Central memory CD4-positive, alpha-beta T cell (primary cell): ENCODE measurements around the gene AMER2.
"Not testable (repeated sequence)": the region's sequence is repeated elsewhere in the genome, so short reads cannot be mapped to it uniquely, and the experiment has no call there.

Source experiments
- DNase-seq: peaks from one replicate; pipeline ENCODE4 v3.0.0; 2022

Gene AMER2

DNA sequence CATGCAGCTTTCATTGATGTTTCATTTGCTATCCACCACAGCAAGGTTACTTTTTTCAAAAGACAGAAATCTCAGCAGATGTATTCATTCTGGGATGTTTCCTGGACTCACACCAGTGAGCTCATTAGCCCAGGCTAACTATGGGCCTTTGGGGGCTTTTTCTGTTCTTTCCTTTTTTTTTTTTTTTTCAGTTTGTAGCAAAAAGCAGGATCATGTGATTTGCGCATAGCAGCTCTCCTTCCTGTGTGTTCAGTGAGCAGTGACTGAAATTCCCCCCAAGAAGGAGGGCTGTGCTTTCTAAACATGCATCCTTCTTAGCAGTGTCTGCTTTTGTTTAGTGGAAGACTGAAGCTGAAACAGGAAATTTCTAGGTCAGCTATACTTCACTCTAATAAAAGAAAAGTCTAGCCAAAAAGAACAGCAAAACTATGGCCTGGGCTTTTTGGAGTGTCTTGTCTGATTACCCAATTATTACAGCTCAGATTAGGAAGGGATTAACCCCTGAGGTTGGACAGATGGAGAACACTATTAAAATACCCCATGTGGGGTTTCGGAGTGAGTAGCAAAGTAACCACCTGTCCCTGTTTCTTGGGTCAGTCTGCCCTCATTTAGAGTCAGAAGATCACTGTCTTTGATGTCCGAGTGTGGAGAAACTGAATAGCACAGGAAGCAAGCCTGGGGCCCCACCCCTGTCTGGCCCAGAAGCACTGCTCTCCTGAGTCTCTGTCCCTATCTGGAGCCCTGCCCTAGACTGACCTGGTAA, 8.9 kb upstream of the AMER2 start:
- DNase-seq: no peak

- DNase-seq: no peak
These were observed 8.0 kb upstream of the AMER2 start for GRCh38 chr13:25179832-25180774.

- no peak for DNase-seq
These were observed 6.9 kb upstream of the AMER2 start for GRCh38 chr13:25179011-25179410.

DNA sequence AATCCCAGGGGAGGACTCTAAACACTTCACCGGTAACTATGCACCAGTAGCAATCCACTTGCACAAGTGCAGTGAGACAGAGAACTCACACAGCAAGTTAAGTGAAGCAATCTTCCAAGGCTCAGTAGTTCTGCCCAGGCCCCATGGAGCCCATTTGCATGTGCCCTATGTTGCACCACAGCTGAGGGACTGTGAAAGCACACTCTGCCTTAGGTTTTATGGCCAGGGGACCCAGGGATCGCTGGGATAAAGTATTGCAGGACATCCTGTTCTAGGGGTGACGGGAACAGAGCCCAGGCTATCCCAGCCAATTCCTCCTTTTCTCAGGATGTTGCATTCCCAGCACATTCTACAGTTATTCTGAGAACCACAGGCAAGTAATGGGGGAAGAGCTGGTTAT, 6.0 kb upstream of the AMER2 start:
- no peak for DNase-seq

GRCh38 chr13:25177636-25178035, 5.5 kb upstream of the AMER2 start:
- no peak for DNase-seq

DNA sequence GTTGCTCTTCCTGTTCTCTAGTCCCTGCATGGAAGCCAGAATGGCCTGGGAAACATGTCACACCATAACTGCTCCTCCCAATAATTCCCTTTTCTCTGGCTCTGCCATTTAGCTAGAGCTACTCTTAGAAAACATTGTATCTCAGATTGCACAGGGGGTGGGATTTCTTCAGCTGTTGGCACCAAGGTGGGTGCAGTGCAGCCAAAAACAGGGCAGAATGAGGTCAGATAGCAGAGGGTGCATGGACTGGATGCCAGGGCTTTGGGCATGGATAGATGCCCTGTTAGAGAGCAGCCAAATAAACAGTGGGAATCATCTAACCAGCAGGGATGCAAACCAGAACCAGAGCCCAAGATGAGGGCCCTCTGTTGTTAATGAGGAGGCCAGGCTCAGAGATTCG, 4.9 kb upstream of the AMER2 start:
- DNase-seq: no peak

DNA sequence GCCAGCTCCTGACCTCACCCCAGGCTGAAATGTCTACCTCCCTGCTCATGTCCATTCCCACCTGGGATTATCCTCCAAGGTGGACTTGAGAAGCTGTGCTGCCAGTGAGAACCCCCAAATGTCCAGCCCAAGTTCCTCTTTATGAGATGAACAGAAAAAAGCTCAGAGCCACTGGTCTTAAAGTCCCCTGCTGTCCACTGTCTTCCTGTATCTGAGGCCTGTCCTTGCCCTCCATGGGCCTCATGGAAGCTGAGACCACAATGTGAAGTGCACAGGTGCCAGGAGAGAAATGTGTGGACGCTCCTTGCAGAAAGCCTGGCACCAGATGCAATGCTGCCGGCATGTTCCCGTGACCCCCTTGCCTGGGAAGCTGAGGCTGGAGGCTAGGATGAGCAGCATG, 3.3 kb upstream of the AMER2 start:
- DNase-seq: no peak

DNA sequence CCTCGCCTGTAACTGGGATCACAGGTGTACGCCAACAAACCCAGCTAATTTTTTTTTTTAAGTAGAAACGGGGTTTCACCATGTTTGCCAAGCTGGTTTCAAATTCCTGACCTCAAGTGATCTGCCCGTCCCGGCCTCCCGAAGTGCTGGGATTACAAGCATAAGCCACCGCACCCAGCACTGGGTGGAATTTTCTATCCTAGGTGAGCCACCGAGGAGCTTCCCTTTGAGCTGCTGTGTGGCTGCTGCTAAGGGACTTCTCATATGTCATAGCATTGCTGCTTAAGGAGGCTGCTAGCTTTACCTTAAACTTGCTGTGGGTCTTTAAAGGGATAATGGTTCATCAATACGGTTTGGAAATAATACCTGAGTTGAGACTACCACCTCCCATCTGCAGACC, 2.9 kb upstream of the AMER2 start:
- no peak for DNase-seq

DNA sequence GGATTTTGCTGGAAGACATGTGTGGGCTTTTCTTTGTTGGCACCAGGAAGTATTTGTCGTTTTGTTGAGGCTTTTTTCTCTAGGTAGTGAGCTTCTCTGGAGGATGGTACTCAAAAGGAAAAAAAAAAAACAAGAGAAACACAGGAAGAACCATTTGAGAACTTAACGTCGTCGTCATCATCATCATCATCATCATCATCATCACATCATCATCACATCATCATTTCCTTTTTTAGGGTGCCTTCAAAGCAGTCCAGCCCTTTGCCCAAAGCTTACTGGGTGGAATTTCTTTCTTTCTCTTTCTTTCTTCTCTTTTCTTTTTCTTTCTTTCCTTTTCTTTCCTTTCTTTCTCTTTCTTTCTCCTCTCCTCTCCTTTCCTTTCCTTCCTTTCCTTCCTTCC, 2.2 kb upstream of the AMER2 start:
- no peak for DNase-seq

- no peak for DNase-seq
These were observed 179 bp upstream of the AMER2 start for GRCh38 chr13:25172303-25172630.

DNA sequence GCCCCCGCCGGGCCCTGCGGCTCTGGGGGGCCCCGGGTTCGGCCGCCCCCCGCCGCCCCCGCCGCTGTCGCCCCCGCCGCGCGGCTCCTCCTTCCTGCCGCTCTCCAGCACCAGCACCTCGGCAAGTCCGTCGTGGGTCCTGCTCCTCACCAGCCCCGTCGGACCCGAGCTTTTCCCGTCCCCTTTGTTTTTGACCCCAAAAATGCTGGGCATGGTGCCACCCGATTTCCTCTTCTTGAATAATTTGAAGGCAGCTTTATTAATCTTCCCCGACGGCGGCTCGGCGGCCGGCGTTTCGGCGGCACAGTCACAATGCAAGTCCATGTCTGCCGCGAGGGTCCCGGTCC, 945 bp downstream of the AMER2 start:
- DNase-seq: no peak

DNA sequence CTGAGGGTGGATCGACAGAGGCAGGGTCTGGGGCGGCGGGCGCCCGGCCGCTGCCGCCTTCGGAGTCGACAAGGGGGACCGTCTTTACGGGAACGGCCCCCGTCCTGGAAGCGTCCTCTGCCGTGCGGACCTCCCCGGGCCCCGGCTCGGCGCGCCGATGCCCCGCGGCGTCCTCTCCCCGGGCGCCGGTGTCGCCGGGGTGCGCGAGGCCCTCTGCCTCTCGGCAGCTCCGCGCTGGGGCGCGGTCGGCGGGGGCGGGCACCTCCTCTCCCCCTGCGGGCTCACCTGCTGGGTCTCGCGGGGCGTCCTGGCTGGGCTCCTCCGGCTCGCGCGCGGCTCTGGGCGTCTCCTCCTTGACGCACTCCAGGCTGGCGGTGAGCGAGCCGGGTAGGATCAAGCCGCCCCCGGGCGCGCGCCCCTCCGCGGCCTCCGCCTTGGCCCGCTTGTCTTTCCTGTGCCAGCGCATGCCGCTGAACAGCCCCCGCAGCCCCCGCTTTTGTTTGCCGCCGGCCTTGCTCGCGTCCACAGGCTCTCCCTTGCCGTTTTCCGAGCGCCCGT, 1.5 kb downstream of the AMER2 start:
- no peak for DNase-seq

GRCh38 chr13:25169951-25170553, 2.0 kb downstream of the AMER2 start:
- no peak for DNase-seq

- DNase-seq: no peak
These were observed 2.7 kb downstream of the AMER2 start for GRCh38 chr13:25169356-25169755.

DNA sequence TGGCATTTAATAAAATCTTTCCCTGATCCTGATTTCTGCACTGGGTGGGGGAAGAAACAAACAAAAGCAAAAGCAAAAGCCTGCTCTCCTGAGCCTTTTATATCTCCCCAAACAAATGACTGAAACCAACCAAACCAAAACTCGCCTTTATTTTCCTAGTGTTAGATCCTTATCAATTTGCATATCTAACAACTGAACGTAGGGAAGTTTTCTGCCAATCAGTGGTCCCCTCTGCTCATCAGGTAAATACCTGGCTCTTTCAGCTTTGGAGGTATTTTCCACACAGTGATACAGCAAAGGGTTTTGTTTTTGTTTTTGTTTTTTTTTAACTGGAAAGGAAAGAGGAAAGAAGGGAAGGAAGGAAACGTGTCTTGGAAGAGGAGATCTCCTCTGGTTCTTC, 3.3 kb downstream of the AMER2 start:
- DNase-seq: no peak

GRCh38 chr13:25167382-25168174, 4.5 kb downstream of the AMER2 start:
- no peak for DNase-seq

DNA sequence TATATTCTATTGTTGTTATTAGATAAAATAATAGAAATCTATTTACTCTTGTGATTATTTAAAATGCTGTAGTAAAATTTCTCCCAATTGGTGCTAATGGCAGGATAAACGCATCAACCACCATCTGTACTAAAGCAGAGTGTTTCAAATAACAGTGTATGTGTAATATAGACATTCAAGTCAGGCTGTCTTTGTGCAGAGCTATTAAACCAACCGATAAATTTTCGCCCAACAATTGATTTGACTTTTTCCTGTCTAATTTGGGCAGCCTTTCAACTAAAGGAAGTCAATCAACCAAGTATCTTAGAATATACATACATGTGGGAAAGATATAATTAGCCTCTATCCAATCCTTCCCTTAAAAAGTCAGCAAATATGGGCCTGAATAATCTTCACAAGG, 5.8 kb downstream of the AMER2 start:
- no peak for DNase-seq

GRCh38 chr13:25165663-25166062, 6.4 kb downstream of the AMER2 start:
- no peak for DNase-seq

DNA sequence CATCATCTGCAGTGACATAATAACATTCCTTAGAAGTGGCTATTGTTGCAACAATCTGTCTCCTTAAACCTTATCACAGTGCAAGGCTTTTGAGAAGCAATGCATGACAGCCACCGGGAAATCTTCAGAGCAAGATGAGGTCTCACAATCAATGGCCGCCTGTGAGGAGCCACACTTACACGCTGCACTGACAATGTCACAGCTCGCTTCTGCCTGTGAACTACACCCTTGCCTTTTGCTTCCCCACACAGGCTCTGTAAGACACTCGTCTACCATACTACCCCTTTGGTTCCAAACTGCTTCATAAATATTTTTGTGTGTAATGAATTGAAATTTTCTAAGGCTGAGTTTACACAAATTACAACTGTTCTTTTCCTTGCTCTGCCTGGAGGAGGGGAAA, 6.9 kb downstream of the AMER2 start:
- DNase-seq: not testable (repeated sequence)

DNA sequence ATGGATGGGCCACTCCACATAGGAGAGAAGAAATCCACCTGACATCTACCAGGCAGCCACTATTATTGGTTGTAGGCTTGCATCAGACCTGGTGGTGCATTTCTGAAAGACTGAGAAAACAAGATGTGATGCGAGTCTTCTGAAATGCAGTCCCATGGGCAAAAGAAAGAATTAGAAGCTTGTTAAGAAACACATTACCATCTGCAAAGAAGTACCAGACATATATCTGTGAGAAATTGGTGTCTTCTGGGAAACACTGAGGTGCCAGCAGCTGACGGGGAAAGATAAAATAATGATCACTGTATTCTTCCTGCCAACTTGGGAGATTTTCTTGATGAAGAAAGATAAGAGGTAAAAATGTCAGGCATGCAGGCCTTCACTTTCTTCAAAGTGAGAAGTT, 14.4 kb downstream of the AMER2 start:
- no peak for DNase-seq

GRCh38 chr13:25153736-25154135, 18.4 kb downstream of the AMER2 start:
- DNase-seq: no peak

DNA sequence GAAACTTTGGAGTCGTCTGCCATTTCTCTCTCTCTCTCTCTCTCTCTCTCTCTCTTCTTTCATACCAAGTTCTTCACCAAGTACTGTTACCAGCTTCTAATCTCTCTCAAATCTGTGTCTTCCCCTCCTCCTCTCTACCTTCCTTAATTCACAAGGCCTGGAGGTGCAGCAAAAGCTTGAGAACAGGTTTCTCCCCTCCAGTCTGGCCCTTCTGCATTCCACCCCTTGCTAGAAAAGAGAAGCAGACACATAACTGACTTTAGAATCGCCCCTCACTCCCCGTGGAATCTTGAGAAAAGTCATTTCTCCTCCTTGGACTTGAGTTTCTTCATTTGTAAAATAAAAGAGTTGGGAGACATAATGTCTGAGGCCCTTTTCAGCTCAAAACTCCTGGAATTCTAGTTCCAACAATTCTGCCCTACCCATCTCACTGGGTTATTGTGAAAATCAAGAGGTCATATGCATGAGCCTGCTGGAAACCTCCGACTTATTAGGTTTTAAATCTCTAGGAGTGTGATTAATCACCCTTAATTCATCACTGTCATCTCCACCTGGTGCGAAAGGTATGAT, 20.4 kb downstream of the AMER2 start:
- no peak for DNase-seq
